NCI-H1436 (cell line): Measurements from ENCODE around the gene ZNFX1.
"Not testable (repeated sequence)": the region's sequence is repeated elsewhere in the genome, so short reads cannot be mapped to it uniquely, and the experiment has no call there.

Source experiments
- DNase-seq: peaks from one replicate; lab custom pipeline; 2025; lab: John Stamatoyannopoulos, UW

ZNFX1 gene

GRCh38 chr20:49210101-49210756 lies 67.6 kb downstream of the ZNFX1 start:
- DNase-seq = no peak

GRCh38 chr20:49207076-49207475 lies 70.8 kb downstream of the ZNFX1 start:
- no peak for DNase-seq

DNA sequence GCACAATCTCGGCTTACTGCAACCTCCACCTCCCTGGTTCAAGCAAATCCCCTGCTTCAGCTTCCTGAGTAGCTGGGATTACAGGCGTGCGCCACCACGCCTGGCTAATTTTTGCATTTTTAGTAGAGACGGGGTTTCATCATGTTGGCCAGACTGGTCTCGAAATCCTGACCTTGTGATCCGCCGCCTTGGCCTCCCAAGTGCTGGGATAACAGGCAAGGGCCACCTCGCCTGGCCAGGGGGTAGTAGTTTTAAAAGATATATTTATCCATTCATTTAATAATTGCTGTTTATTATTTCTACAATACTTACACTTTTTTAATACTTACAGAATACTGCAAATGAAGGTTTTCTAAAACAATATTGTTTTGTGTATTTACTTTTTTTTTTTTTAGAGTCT lies 74.1 kb downstream of the ZNFX1 start:
- no peak for DNase-seq

- no peak for DNase-seq
Measured at GRCh38 chr20:49203011-49203410, 74.8 kb downstream of the ZNFX1 start.

- DNase-seq = no peak
Measured at GRCh38 chr20:49199729-49200293, 78.0 kb downstream of the ZNFX1 start.

GRCh38 chr20:49192944-49193518 lies 84.8 kb downstream of the ZNFX1 start:
- not testable (repeated sequence) for DNase-seq
